ENCODE measurements around the gene PNMA1.

PNMA1 gene

DNA sequence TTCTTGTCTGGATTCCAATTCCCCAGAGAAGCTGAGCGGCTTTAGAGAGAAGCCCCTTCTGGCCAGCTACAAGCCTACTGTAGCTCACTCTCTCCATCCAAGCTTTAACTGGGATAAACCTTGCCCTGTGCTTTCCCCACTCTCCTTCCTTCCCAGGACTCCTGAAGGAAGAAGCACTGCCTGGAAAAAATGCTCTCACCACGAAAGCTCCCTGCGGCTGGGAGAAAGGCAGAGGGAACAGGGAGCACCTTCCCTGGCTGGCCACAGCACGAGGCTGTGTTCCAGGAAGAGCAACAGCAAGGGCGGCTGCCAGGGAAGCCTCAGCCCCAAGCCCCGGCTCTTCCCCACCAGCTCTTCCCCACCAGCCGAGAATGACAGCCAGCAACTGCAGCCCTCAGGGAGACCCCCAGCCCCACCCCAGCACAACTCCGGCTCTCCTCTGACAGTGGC lies 40.8 kb upstream of the PNMA1 start:
- TF ChIP-seq, protein P1, sequence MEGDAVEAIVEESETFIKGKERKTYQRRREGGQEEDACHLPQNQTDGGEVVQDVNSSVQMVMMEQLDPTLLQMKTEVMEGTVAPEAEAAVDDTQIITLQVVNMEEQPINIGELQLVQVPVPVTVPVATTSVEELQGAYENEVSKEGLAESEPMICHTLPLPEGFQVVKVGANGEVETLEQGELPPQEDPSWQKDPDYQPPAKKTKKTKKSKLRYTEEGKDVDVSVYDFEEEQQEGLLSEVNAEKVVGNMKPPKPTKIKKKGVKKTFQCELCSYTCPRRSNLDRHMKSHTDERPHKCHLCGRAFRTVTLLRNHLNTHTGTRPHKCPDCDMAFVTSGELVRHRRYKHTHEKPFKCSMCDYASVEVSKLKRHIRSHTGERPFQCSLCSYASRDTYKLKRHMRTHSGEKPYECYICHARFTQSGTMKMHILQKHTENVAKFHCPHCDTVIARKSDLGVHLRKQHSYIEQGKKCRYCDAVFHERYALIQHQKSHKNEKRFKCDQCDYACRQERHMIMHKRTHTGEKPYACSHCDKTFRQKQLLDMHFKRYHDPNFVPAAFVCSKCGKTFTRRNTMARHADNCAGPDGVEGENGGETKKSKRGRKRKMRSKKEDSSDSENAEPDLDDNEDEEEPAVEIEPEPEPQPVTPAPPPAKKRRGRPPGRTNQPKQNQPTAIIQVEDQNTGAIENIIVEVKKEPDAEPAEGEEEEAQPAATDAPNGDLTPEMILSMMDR (IDR thresholded peaks at IDR 0.05; ENCODE audit: borderline replicate concordance, insufficient read depth, low read depth, low read length) = no peak
- H3K4me3 ChIP-seq (ENCODE audit: low read depth, low read length) = peak overlapping the region; percentile 39

DNA sequence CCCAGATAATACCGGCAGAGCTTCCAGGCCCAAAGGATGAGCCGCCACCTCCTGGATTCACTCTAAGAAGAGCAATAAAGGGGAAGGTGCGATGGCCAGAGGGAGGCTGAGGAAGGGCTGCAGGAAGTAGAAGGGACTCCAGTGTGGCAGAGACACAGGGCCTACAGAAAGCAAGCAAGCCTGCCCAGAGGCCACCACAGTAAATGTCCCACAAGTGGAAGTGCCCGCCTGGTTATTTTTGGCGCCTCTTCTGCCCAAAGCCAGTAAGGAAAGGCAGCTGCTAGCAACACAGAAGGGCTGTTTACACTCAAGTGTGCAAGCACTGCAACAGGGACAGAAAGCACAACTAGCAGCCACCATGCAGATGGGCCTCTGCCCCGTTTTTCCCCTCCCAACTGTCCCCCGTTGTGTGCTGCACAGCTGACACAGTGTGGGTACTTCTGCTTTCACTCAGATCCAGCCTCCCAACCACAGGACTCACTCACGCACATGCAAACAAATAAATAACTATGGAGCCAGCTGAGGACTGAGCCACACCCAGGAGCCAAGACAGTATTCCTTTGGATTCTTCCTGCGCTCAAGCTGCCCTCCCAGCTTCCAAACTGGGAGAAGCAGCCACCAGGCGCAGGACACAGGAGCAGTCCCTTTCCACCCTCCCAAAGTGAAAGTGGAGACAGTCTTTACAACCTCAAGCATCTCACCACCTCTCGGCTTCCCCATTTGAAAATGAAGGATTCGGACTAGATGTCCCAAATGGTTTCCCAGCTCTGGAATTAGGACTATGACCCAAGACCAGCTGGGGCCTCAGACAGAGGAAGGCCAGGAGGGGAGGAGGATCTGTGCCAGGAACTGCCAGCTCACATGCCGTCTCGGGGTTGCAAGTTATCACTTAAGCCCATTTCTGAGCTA lies 40.0 kb upstream of the PNMA1 start:
- peak overlapping the region; percentile 39 for H3K4me3 ChIP-seq (ENCODE audit: low read depth, low read length)
- TF ChIP-seq, protein P1 (IDR thresholded peaks at IDR 0.05; ENCODE audit: borderline replicate concordance, insufficient read depth, low read depth, low read length) = no peak

DNA sequence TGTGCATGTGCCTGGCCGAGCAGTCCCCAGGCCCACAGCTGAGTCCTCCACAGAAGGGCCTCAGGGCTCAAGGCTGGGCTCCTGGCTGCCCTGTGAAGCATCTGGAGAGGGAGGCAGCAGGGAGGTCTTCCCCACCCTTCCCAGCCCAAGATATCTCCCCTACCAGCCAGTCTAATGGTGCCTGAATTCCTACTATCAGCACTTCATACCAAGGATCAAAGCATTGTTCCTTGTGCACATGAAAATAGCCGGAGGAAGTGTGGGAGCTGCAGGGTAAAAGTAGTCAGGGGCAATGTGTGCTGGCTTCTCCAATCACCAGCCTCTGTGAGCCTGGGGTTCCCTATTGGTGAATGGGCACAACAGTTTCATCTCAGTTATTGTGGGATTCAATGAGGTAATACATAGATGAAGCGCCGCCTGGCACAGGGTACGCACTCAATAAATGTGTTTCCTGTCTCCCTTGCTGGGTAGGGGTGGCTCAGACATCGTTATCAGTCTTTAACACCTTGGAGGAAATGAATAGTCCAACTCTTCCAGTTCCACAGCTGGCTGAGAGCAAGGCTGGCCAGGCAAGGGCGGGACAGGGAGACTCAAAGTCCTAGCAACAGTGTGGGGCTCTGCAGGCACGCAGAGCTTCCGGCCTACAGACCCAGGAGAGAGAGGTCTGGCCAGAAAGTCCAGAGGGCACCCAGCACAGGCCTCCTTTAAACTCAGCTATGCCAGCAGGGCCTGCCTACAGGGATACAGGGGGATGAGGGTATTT lies 39.1 kb upstream of the PNMA1 start:
- peak overlapping the region; percentile 39 for H3K4me3 ChIP-seq (ENCODE audit: low read depth, low read length)

DNA sequence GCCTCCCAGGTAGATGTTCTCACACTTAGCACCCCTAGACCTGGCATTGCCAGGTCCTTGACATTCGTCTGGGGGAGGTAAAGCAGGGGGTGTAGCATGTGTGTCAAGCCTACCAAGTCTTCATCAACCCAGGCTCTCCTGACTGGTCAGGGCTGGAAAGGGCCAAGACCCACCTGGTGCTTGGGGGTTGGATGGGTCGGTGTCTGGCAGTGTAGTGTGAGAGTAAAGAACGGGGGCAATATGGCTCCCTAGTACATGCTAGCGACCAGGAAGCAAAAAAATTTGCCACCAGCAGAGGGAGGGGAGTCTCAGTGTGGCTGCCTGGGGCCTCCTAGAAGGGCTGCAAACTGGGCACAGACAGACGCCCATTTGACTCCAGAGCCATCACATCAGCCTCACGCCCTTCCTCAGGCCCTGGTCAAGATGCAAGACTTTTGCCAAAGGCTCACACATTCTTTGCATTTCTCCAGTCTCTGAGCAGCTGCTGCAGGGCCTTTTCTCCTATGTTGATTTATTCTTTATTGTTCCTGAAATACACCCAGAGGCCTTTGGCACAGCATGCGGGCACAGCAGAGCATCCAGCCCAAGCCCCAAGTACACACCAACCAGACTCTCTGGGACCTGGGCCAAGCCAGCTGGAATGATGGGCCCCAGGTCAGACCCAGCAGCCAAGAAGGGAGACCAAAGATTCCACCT lies 38.3 kb upstream of the PNMA1 start:
- peak overlapping the region; percentile 39 for H3K4me3 ChIP-seq (ENCODE audit: low read depth, low read length)

More for the DNA sequence above, 39.1 kb upstream of the PNMA1 start:
- TF ChIP-seq, protein P1 (IDR thresholded peaks at IDR 0.05; ENCODE audit: borderline replicate concordance, insufficient read depth, low read depth, low read length) = no peak

DNA sequence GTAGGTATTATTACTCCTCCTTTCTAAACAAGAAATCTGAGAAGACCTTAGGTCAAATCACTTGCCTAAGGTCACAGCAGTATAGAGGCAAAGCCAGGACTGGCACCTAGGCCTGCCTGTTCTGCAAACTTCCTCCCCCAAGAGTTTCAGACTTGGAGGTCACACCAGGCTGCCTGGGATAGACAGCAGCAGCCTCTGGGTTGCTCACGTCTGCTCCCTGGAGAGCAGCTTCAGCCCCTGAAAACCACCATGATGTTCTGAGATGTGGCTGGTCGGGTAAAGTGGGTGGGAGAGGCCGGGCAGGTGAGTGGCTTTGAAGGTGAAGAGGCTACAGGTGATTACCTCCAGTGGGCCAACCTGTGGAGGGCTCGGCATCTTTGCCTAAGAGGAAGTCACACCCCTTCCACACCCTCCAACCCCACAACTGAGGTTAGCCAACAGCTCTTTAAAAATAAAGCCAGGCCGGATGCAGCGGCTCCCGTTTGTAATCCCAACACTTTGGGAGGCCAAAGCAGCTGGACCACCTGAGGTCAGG lies 37.0 kb upstream of the PNMA1 start:
- peak overlapping the region; percentile 1 for H3K4me3 ChIP-seq (ENCODE audit: low read depth, low read length)
- TF ChIP-seq, protein P1 (IDR thresholded peaks at IDR 0.05; ENCODE audit: borderline replicate concordance, insufficient read depth, low read depth, low read length) = no peak

More for the DNA sequence above, 38.3 kb upstream of the PNMA1 start:
- TF ChIP-seq, protein P1 (IDR thresholded peaks at IDR 0.05; ENCODE audit: borderline replicate concordance, insufficient read depth, low read depth, low read length) = peak; percentile 47; the same call in 1 of the 2 replicates

DNA sequence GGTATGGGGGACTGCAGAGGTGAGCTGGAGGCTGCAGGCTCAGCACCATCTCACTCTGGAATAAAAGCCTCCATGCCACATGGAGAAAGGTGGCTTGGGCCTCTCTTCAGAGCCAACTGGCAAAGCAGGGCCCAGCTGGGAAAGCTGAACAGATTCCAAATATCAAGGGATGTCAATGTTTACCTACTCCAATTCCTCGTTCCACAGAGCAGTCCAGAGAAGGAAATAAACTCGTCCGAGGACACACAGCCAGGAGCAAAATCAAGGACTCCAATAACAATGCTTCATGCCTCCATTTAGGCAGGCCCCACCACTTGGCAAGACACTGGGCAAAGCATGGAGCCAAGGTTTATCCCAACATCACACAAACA lies 36.3 kb upstream of the PNMA1 start:
- H3K4me3 ChIP-seq (ENCODE audit: low read depth, low read length) = no peak overlapping the region
- TF ChIP-seq, protein P1 (IDR thresholded peaks at IDR 0.05; ENCODE audit: borderline replicate concordance, insufficient read depth, low read depth, low read length) = no peak
